ENCODE measurements around the gene PLA1A.

GRCh38 chr3:119611664-119612063 lies 14.0 kb downstream of the PLA1A start:
- no peak for TF ChIP-seq CTCF (IDR thresholded peaks at IDR 0.05)
- TF ChIP-seq POLR2A (IDR thresholded peaks at IDR 0.05), result no peak

Measured in thyroid gland (tissue), 4 donors.